Liver (tissue), 9 donors: ENCODE data around the gene KRT81. TPM values are rescaled to one million over a fixed set of nuclear protein-coding genes. Genes with fewer than 3 reads are reported as not detected.

Experiments used
- DNase-seq: peaks from one replicate; pipeline ENCODE4 v3.0.0-alpha.2; 2017; ENCODE audit warnings: low spot score
- H3K27ac ChIP-seq, 2 donors: one replicate each; pipeline ENCODE4 v1.7.0; 2013; ENCODE audit warnings: inconsistent platforms in 2 of 2, low read length in 2 of 2, control low read depth in 1 of 2, low read depth in 1 of 2, mild to moderate bottlenecking in 1 of 2
- H3K27me3 ChIP-seq, 4 donors: one replicate each; pipeline versions ENCODE4 v1.6.1 to v1.7.0; 2013; ENCODE audit warnings: low read length in 3 of 4, inconsistent platforms in 1 of 4, mild to moderate bottlenecking in 1 of 4, moderate library complexity in 1 of 4; ENCODE audit not compliant: control insufficient read depth in 4 of 4, insufficient read depth in 4 of 4
- H3K36me3 ChIP-seq, 4 donors: one replicate each; pipeline versions ENCODE4 v1.6.1 to v1.7.0; 2013; ENCODE audit warnings: low read length in 3 of 4, mild to moderate bottlenecking in 3 of 4, low read depth in 1 of 4, moderate library complexity in 1 of 4; ENCODE audit not compliant: control insufficient read depth in 4 of 4, insufficient read depth in 3 of 4
- H3K4me1 ChIP-seq, 4 donors: one replicate each; pipeline versions ENCODE4 v1.6.1 to v1.7.0; 2013; ENCODE audit warnings: low read length in 3 of 4, mild to moderate bottlenecking in 3 of 4, moderate library complexity in 1 of 4; ENCODE audit not compliant: control insufficient read depth in 4 of 4, insufficient read depth in 4 of 4
- H3K4me3 ChIP-seq, 3 donors: one replicate each; pipeline versions ENCODE4 v1.6.1 to v1.7.0; 2013; ENCODE audit warnings: low read length in 3 of 3, control low read depth in 1 of 3, low read depth in 1 of 3, mild to moderate bottlenecking in 1 of 3
- H3K9ac ChIP-seq, 2 donors: one replicate each; pipeline ENCODE4 v1.7.0; 2013; ENCODE audit warnings: low read length in 2 of 2, mild to moderate bottlenecking in 2 of 2, moderate library complexity in 2 of 2, control low read depth in 1 of 2, low read depth in 1 of 2
- H3K9me3 ChIP-seq, 4 donors: one replicate each; pipeline versions ENCODE4 v1.6.1 to v1.7.0; 2013; ENCODE audit warnings: low read length in 3 of 4; ENCODE audit not compliant: control insufficient read depth in 4 of 4
- EGR1 ChIP-seq, 2 donors: IDR thresholded peaks; 2 replicates each; pipeline ENCODE4 v1.6.1; 2016 to 2018; ENCODE audit warnings: antibody characterized with exemption in 2 of 2, low read depth in 2 of 2
- FOXA1 ChIP-seq: IDR thresholded peaks from 2 replicates; pipeline ENCODE4 v1.6.1; 2016; ENCODE audit warnings: antibody characterized with exemption
- FOXA2 ChIP-seq: IDR thresholded peaks from 2 replicates; pipeline ENCODE4 v1.6.1; 2016; ENCODE audit warnings: antibody characterized with exemption
- GABPA ChIP-seq, 2 donors: IDR thresholded peaks in 1 of 2; conservative IDR thresholded peaks in 1 of 2; 2 replicates each; pipeline ENCODE4 v1.6.1; 2016; ENCODE audit warnings: antibody characterized with exemption in 2 of 2, mild to moderate bottlenecking in 1 of 2, moderate library complexity in 1 of 2
- HNF4A ChIP-seq, 2 donors: conservative IDR thresholded peaks; 2 replicates each; pipeline ENCODE4 v1.6.1; 2016; ENCODE audit warnings: antibody characterized with exemption in 2 of 2, mild to moderate bottlenecking in 2 of 2
- HNF4G ChIP-seq: IDR thresholded peaks from 2 replicates; pipeline ENCODE4 v1.6.1; 2016; ENCODE audit warnings: antibody characterized with exemption
- JUND ChIP-seq, 2 donors: IDR thresholded peaks; 2 replicates each; pipeline ENCODE4 v1.6.1; 2016; ENCODE audit warnings: antibody characterized with exemption in 2 of 2
- NR2F2 ChIP-seq: IDR thresholded peaks from 2 replicates; pipeline ENCODE4 v1.6.1; 2016; ENCODE audit warnings: antibody characterized with exemption
- RXRA ChIP-seq, 2 donors: IDR thresholded peaks; 2 replicates each; pipeline ENCODE4 v1.6.1; 2017 to 2018; ENCODE audit warnings: antibody characterized with exemption in 2 of 2, mild to moderate bottlenecking in 1 of 2
- SP1 ChIP-seq: IDR thresholded peaks from 2 replicates; pipeline ENCODE4 v1.6.1; 2018; ENCODE audit warnings: antibody characterized with exemption, mild to moderate bottlenecking
- TAF1 ChIP-seq: conservative IDR thresholded peaks from 2 replicates; pipeline ENCODE4 v1.6.1; 2016; ENCODE audit warnings: antibody characterized with exemption, mild to moderate bottlenecking
- WGBS: extraction: QIAGEN DNeasy Blood & Tissue Kit; methylation state at CpG from one replicate; pipeline ENCODE4 v1.1.7; 2013; 5-methylcytosine and 5-hydroxymethylcytosine counted together
- polyA plus RNA-seq, 2 donors: library from polyadenylated mRNA; stranded (reverse) in 1 of 2; unstranded in 1 of 2; fragments of 200-250 nt in 1 of 2; fragments of >200 nt in 1 of 2; fragmentation: Nextera tagmentation in 1 of 2; extraction: Ambion mirVana in 1 of 2; gene quantifications; one replicate each; pipeline versions ENCODE4 v1.2.1 to v1.2.3, GENCODE V29; 2013 to 2015
- total RNA-seq, 2 donors: library from RNA; depleted of rRNA; stranded (reverse); fragments of >200 nt; gene quantifications; one replicate each; pipeline ENCODE4 v1.2.3, GENCODE V29; 2014
- TF ChIP-seq, protein P1 (sequence below): fragments of 150-350 bp; IDR thresholded peaks from 2 replicates; pipeline ENCODE4 v1.5.1; 2017; ENCODE audit warnings: improper control_type of control experiment, low read depth, low read length; ENCODE audit not compliant: missing input control
- TF ChIP-seq, protein P2 (sequence below): IDR thresholded peaks from 2 replicates; pipeline ENCODE4 v1.6.1; 2016; ENCODE audit warnings: antibody characterized with exemption
- TF ChIP-seq, protein P3 (sequence below): IDR thresholded peaks from 2 replicates; pipeline ENCODE4 v1.6.1; 2016; ENCODE audit warnings: antibody characterized with exemption, mild to moderate bottlenecking
- TF ChIP-seq, protein P4 (sequence below): IDR thresholded peaks from 2 replicates; pipeline ENCODE4 v1.6.1; 2016; ENCODE audit warnings: antibody characterized with exemption
- donor health status: healthy.
- donor health status: healthy.
- donor health status: healthy.
- donor health status: healthy.
- donor health status: healthy.

KRT81 gene
- total and polyA plus RNA-seq, 4 donors = not detected

DNA sequence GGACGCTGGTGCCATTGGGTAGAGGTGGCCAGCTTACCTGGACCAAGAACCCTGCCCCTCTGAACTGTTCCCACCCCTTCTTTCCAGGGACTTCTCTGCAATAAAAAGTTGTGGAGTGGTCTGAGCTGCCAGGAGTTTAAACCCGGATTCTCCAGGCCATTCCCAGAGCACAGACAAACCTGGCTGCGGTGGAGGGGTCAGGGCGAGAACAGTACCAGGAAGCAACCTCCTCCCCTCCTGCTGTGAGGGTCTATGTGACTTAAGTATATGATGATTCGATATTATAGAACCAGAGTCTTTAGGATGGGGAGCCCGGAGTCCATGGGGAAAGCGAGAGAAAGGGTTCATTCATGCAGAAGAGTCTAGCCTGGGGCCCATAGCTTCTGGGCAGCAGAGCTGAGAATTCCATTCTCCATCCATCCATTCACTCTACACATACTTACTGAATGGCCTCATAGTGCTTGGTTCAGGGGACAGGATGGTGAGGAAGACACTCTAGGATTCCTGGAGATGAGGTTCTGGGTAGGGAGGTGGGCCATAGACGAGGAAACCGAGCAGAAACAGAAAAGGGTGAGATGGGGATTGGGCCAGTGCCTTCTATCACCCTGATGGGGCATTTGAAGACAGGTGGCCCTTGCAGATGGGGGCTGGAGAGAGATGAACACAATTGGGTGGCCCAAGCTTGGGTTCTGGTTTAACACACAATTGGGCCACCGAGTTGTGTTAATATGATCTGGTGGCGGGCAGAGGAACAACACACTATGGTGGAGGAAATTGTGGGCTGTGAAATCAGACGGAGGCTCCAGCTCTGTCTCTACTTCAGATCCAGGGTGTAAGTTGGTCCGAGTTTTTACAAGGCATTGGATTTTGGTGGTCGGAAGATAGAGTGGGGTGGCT, 11.7 kb downstream of the KRT81 start:
- Histone ChIP-seq H3K4me1 (peaks cover 0 to 2% (median 0%) of the 10 kb centered on the region in 4 donors), H3K9me3 (no peaks in the 10 kb centered on the region), H3K36me3 (no peaks in the 10 kb centered on the region), H3K9ac (no peak overlapping the region), H3K27ac (no peak overlapping the region), H3K4me3 (no peak overlapping the region), H3K27me3 (peaks cover 0 to 2% (median 0%) of the 10 kb centered on the region in 4 donors)
- TF ChIP-seq, protein P1, sequence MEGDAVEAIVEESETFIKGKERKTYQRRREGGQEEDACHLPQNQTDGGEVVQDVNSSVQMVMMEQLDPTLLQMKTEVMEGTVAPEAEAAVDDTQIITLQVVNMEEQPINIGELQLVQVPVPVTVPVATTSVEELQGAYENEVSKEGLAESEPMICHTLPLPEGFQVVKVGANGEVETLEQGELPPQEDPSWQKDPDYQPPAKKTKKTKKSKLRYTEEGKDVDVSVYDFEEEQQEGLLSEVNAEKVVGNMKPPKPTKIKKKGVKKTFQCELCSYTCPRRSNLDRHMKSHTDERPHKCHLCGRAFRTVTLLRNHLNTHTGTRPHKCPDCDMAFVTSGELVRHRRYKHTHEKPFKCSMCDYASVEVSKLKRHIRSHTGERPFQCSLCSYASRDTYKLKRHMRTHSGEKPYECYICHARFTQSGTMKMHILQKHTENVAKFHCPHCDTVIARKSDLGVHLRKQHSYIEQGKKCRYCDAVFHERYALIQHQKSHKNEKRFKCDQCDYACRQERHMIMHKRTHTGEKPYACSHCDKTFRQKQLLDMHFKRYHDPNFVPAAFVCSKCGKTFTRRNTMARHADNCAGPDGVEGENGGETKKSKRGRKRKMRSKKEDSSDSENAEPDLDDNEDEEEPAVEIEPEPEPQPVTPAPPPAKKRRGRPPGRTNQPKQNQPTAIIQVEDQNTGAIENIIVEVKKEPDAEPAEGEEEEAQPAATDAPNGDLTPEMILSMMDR = no peak
- no peak for TF ChIP-seq EGR1 (IDR thresholded peaks at IDR 0.05; ENCODE audit: low read depth in 2 of 2)
- no peak for TF ChIP-seq TAF1
- TF ChIP-seq GABPA (IDR thresholded peaks at IDR 0.05 in 1 of 2, conservative IDR thresholded peaks at IDR 0.05 in 1 of 2) = no peak
- no peak for TF ChIP-seq RXRA (IDR thresholded peaks at IDR 0.05)
- no peak for TF ChIP-seq JUND (IDR thresholded peaks at IDR 0.05)
- no peak for TF ChIP-seq HNF4G
- TF ChIP-seq, protein P2, sequence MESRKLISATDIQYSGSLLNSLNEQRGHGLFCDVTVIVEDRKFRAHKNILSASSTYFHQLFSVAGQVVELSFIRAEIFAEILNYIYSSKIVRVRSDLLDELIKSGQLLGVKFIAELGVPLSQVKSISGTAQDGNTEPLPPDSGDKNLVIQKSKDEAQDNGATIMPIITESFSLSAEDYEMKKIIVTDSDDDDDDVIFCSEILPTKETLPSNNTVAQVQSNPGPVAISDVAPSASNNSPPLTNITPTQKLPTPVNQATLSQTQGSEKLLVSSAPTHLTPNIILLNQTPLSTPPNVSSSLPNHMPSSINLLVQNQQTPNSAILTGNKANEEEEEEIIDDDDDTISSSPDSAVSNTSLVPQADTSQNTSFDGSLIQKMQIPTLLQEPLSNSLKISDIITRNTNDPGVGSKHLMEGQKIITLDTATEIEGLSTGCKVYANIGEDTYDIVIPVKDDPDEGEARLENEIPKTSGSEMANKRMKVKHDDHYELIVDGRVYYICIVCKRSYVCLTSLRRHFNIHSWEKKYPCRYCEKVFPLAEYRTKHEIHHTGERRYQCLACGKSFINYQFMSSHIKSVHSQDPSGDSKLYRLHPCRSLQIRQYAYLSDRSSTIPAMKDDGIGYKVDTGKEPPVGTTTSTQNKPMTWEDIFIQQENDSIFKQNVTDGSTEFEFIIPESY = no peak
- TF ChIP-seq, protein P3, sequence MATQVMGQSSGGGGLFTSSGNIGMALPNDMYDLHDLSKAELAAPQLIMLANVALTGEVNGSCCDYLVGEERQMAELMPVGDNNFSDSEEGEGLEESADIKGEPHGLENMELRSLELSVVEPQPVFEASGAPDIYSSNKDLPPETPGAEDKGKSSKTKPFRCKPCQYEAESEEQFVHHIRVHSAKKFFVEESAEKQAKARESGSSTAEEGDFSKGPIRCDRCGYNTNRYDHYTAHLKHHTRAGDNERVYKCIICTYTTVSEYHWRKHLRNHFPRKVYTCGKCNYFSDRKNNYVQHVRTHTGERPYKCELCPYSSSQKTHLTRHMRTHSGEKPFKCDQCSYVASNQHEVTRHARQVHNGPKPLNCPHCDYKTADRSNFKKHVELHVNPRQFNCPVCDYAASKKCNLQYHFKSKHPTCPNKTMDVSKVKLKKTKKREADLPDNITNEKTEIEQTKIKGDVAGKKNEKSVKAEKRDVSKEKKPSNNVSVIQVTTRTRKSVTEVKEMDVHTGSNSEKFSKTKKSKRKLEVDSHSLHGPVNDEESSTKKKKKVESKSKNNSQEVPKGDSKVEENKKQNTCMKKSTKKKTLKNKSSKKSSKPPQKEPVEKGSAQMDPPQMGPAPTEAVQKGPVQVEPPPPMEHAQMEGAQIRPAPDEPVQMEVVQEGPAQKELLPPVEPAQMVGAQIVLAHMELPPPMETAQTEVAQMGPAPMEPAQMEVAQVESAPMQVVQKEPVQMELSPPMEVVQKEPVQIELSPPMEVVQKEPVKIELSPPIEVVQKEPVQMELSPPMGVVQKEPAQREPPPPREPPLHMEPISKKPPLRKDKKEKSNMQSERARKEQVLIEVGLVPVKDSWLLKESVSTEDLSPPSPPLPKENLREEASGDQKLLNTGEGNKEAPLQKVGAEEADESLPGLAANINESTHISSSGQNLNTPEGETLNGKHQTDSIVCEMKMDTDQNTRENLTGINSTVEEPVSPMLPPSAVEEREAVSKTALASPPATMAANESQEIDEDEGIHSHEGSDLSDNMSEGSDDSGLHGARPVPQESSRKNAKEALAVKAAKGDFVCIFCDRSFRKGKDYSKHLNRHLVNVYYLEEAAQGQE = no peak
- no peak for TF ChIP-seq NR2F2
- TF ChIP-seq FOXA2 = no peak
- TF ChIP-seq, protein P4, sequence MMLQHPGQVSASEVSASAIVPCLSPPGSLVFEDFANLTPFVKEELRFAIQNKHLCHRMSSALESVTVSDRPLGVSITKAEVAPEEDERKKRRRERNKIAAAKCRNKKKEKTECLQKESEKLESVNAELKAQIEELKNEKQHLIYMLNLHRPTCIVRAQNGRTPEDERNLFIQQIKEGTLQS = no peak
- TF ChIP-seq HNF4A (conservative IDR thresholded peaks at IDR 0.05) = no peak
- no peak for TF ChIP-seq FOXA1
- TF ChIP-seq SP1 = no peak
- DNase-seq = no peak
- WGBS = 84% methylated on average over 14 of the region's 14 CpGs
